BLaER1 treated with 17β-estradiol and CSF1 and Interleukin-3, amounts not matched to agents 10 nM and 100 nM (cell line): ENCODE data around the gene KCNH5.

Experiments used
- H3K27ac ChIP-seq, 11 experiments: shearing (Covaris generic); formaldehyde crosslinking; 2 replicates each; pipeline ENCODE4 v1.8.1; 2022
- H3K27me3 ChIP-seq, 11 experiments: shearing (Covaris generic); formaldehyde crosslinking; 2 replicates each; pipeline ENCODE4 v1.8.1; 2022
- H3K36me3 ChIP-seq, 11 experiments: shearing (Covaris generic); formaldehyde crosslinking; 2 replicates each; pipeline ENCODE4 v1.8.1; 2022
- H3K4me1 ChIP-seq, 10 experiments: shearing (Covaris generic); formaldehyde crosslinking; 2 replicates each; pipeline ENCODE4 v1.8.1; 2022
- H3K4me2 ChIP-seq, 11 experiments: shearing (Covaris generic); formaldehyde crosslinking; 2 replicates each; pipeline ENCODE4 v1.8.1; 2022
- H3K4me3 ChIP-seq, 10 experiments: shearing (Covaris generic); formaldehyde crosslinking; 2 replicates each; pipeline ENCODE4 v1.8.1; 2022
- H3K9ac ChIP-seq, 11 experiments: shearing (Covaris generic); formaldehyde crosslinking; 2 replicates each; pipeline ENCODE4 v1.8.1; 2022
- H3K9me3 ChIP-seq, 11 experiments: shearing (Covaris generic); formaldehyde crosslinking; replicated peaks in 1 of 11; 2 replicates each; pipeline ENCODE4 v1.8.1; 2022
- H4K20me1 ChIP-seq, 11 experiments: shearing (Covaris generic); formaldehyde crosslinking; 2 replicates each; pipeline ENCODE4 v1.8.1; 2022
- Cebpa-rat ChIP-seq, 11 experiments: shearing (Covaris generic); IDR thresholded peaks; 2 replicates each; pipeline ENCODE4 v1.8.1; 2022

The KCNH5 gene

GRCh38 chr14:63045234-63045611 lies at the start of gene KCNH5:
Gene KCNH5 (minus strand): TSS chr14:63045458. CDS start chr14:63045186, 272 bp downstream.
- no peak for TF ChIP-seq Cebpa-rat (IDR thresholded peaks at IDR 0.05)
- Histone ChIP-seq H3K9ac (no peak within 1 kb of the TSS), H3K4me2 (no peak within 1 kb of the TSS), H3K27me3 (no peaks in the 10 kb centered on the region), H3K27ac (no peak within 1 kb of the TSS), H3K4me1 (peaks cover 0 to 8% (median 0%) of the 10 kb centered on the region in 10 experiments; a peak in 2 of 20 replicates), H3K4me3 (no peak within 1 kb of the TSS), H3K9me3 (peaks cover 12 to 20% (median 17%) of the 10 kb centered on the region in 11 experiments), H4K20me1 (no peaks in the 10 kb centered on the region), H3K36me3 (no peaks in the 10 kb centered on the region)

- no peak overlapping the region for H3K27ac ChIP-seq
These were observed 46.2 kb upstream of the KCNH5 start for GRCh38 chr14:63091394-63091996.

GRCh38 chr14:63088865-63089264 lies 43.6 kb upstream of the KCNH5 start:
- Histone ChIP-seq H3K4me1 (no peaks in the 10 kb centered on the region), H3K4me3 (no peak overlapping the region), H3K27ac (no peak overlapping the region), H3K27me3 (no peaks in the 10 kb centered on the region), H3K4me2 (no peak overlapping the region), H3K9me3 (peaks cover 0 to 10% (median 3%) of the 10 kb centered on the region in 11 experiments; a peak in 7 of 22 replicates), H4K20me1 (no peaks in the 10 kb centered on the region), H3K9ac (no peak overlapping the region), H3K36me3 (no peaks in the 10 kb centered on the region)
- no peak for TF ChIP-seq Cebpa-rat (IDR thresholded peaks at IDR 0.05)

More at GRCh38 chr14:63091394-63091996, 46.2 kb upstream of the KCNH5 start:
- Histone ChIP-seq H3K4me2 (no peak overlapping the region), H4K20me1 (no peaks in the 10 kb centered on the region), H3K4me1 (no peaks in the 10 kb centered on the region), H3K9ac (no peak overlapping the region), H3K27me3 (no peaks in the 10 kb centered on the region), H3K36me3 (no peaks in the 10 kb centered on the region), H3K9me3 (no peaks in the 10 kb centered on the region), H3K4me3 (no peak overlapping the region)
- TF ChIP-seq Cebpa-rat (IDR thresholded peaks at IDR 0.05): no peak

GRCh38 chr14:63078569-63078968 lies 33.3 kb upstream of the KCNH5 start:
- no peak overlapping the region for H3K4me2 ChIP-seq
- no peaks in the 10 kb centered on the region for H3K36me3 ChIP-seq
- no peaks in the 10 kb centered on the region for H4K20me1 ChIP-seq
- H3K27me3 ChIP-seq: no peaks in the 10 kb centered on the region
- no peak for TF ChIP-seq Cebpa-rat (IDR thresholded peaks at IDR 0.05)
- H3K4me3 ChIP-seq: no peak overlapping the region
- H3K4me1 ChIP-seq: no peaks in the 10 kb centered on the region
- no peak overlapping the region for H3K27ac ChIP-seq
- H3K9me3 ChIP-seq: no peaks in the 10 kb centered on the region
- no peak overlapping the region for H3K9ac ChIP-seq

- Histone ChIP-seq H3K36me3 (no peaks in the 10 kb centered on the region), H3K4me3 (no peak overlapping the region), H3K9ac (no peak overlapping the region), H3K4me2 (no peak overlapping the region), H3K9me3 (no peaks in the 10 kb centered on the region), H3K27me3 (no peaks in the 10 kb centered on the region), H3K4me1 (no peaks in the 10 kb centered on the region), H4K20me1 (no peaks in the 10 kb centered on the region), H3K27ac (no peak overlapping the region)
- no peak for TF ChIP-seq Cebpa-rat (IDR thresholded peaks at IDR 0.05)
These were observed 31.2 kb upstream of the KCNH5 start for GRCh38 chr14:63076488-63076887.

- no peak overlapping the region for H3K9ac ChIP-seq
- TF ChIP-seq Cebpa-rat (IDR thresholded peaks at IDR 0.05): no peak
- no peaks in the 10 kb centered on the region for H4K20me1 ChIP-seq
- peaks cover 0 to 6% (median 4%) of the 10 kb centered on the region in 11 experiments; a peak in 15 of 22 replicates for H3K9me3 ChIP-seq
- no peaks in the 10 kb centered on the region for H3K27me3 ChIP-seq
- no peak overlapping the region for H3K4me3 ChIP-seq
- no peaks in the 10 kb centered on the region for H3K4me1 ChIP-seq
- no peak overlapping the region for H3K4me2 ChIP-seq
- H3K36me3 ChIP-seq: no peaks in the 10 kb centered on the region
- no peak overlapping the region for H3K27ac ChIP-seq
These were observed 10.4 kb upstream of the KCNH5 start for GRCh38 chr14:63055631-63056030.

GRCh38 chr14:63051992-63052391 lies 6.7 kb upstream of the KCNH5 start:
- Histone ChIP-seq H3K27ac (no peak overlapping the region), H3K27me3 (no peaks in the 10 kb centered on the region), H3K4me3 (no peak overlapping the region), H3K36me3 (no peaks in the 10 kb centered on the region), H3K4me1 (no peaks in the 10 kb centered on the region), H3K4me2 (no peak overlapping the region), H3K9ac (no peak overlapping the region), H4K20me1 (no peaks in the 10 kb centered on the region), H3K9me3 (no peaks in the 10 kb centered on the region)
- no peak for TF ChIP-seq Cebpa-rat (IDR thresholded peaks at IDR 0.05)

GRCh38 chr14:63051301-63051700 lies 6.0 kb upstream of the KCNH5 start:
- H3K36me3 ChIP-seq: no peaks in the 10 kb centered on the region
- no peaks in the 10 kb centered on the region for H3K27me3 ChIP-seq
- no peak overlapping the region for H3K4me2 ChIP-seq
- TF ChIP-seq Cebpa-rat (IDR thresholded peaks at IDR 0.05): peak in 3 of 11 experiments; percentile 8 to 26 (median 25); a peak in 1 of 22 replicates
- H3K9ac ChIP-seq: no peak overlapping the region
- H4K20me1 ChIP-seq: no peaks in the 10 kb centered on the region
- no peaks in the 10 kb centered on the region for H3K4me1 ChIP-seq
- H3K4me3 ChIP-seq: no peak overlapping the region
- peaks cover 0 to 5% (median 3%) of the 10 kb centered on the region in 11 experiments; a peak in 17 of 22 replicates for H3K9me3 ChIP-seq
- no peak overlapping the region for H3K27ac ChIP-seq

- Histone ChIP-seq H3K9me3 (peaks cover 5 to 11% (median 9%) of the 10 kb centered on the region in 11 experiments), H3K4me2 (no peak overlapping the region), H3K4me1 (no peaks in the 10 kb centered on the region), H3K27ac (no peak overlapping the region), H3K27me3 (no peaks in the 10 kb centered on the region), H3K36me3 (no peaks in the 10 kb centered on the region), H3K9ac (no peak overlapping the region), H4K20me1 (no peaks in the 10 kb centered on the region), H3K4me3 (no peak overlapping the region)
- no peak for TF ChIP-seq Cebpa-rat (IDR thresholded peaks at IDR 0.05)
These were observed 5.4 kb upstream of the KCNH5 start for GRCh38 chr14:63050694-63051093.
